ENCODE results near the gene TMEM259. TPM values are rescaled to one million over a fixed set of nuclear protein-coding genes. Genes with fewer than 3 reads are reported as not detected.

Gene TMEM259
- total and polyA plus RNA-seq, 2 experiments from 2014 or later, result 82.8 to 196 TPM

GRCh38 chr19:1014161-1015060, 6.5 kb downstream of the TMEM259 start (continued):
- TF ChIP-seq ZNF462 (CRISPR knock-in tag; IDR thresholded peaks at IDR 0.05), result no peak
- no peak for TF ChIP-seq POLR2AphosphoS5 (IDR thresholded peaks at IDR 0.05; ENCODE audit: low read depth)
- no peak for TF ChIP-seq EZH2phosphoT487 (IDR thresholded peaks at IDR 0.05; ENCODE audit: unreplicated experiment)
- no peak for TF ChIP-seq REST (IDR thresholded peaks at IDR 0.05; ENCODE audit: unreplicated experiment)
- TF ChIP-seq ZNF114 (CRISPR knock-in tag; IDR thresholded peaks at IDR 0.05), result no peak
- TF ChIP-seq ZNF331 (CRISPR knock-in tag; IDR thresholded peaks at IDR 0.05; ENCODE audit: low read depth), result no peak
- TF ChIP-seq EZH2 (IDR thresholded peaks at IDR 0.05; ENCODE audit: low read depth, unreplicated experiment), result no peak
- no peak for TF ChIP-seq CREB1 (CRISPR knock-in tag; IDR thresholded peaks at IDR 0.05; ENCODE audit: low read depth)
- TF ChIP-seq ETS1 (IDR thresholded peaks at IDR 0.05), result no peak

Measured in GM23338 (cell line).